ENCODE results near the gene BCL11A. TPM values are rescaled to one million over a fixed set of nuclear protein-coding genes. Genes with fewer than 3 reads are reported as not detected.

Gene BCL11A
- total RNA-seq, 1 experiment from 2014 or later = 1.3 TPM

DNA sequence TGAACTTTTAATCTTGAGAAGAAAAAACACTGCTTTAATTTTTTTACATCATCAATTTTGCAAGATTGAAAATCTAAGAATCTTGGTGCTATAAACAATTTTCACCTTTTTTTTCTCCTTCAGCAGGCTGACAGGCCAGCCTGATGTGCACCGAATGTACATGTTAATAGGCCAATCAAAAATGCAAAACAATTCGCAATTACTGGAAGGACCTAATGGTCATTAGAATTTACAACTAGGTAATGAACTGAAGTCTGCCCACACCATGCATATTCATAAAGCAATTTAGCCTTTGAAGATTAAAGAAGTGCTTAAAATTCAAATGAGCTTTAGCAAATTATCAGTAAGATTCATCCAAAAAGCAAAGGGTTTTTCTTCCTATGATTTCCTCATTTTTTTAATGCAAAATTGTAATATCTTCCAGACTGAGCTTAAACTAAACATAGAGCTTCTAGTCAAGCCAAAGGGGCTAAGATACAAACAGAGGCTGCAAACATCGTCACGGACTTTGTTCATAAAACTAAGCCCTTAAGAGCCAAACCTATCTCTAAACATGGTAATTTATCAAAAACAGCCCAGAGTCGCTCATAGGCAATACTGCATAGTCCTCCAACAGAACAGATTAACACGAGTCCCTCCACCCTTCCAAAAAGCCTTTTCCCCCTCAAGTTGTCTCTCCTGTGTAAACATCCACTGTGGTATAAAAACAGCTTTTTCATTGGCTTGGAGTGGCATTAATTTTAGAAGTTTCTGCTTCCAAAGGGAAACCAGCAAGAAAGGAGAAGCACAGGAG lies 18.4 kb downstream of the BCL11A start:
- no peak for DNase-seq (ENCODE audit: low spot score)
- no peaks in the 10 kb centered on the region for H3K36me3 ChIP-seq (ENCODE audit: insufficient read depth, low read length, poor library complexity, severe bottlenecking)
- H3K9me3 ChIP-seq (ENCODE audit: low read depth, low read length, poor library complexity, severe bottlenecking) = no peaks in the 10 kb centered on the region
- BruUV-seq (replicated peaks) = no TSS peak
- TF ChIP-seq EZH2 (IDR thresholded peaks at IDR 0.05; ENCODE audit: borderline replicate concordance, low read depth, low read length, poor library complexity, severe bottlenecking) (no peak), CTCF (conservative IDR thresholded peaks at IDR 0.05; ENCODE audit: low read depth, low read length) (no peak)
- H3K4me1 ChIP-seq (ENCODE audit: insufficient read depth, low read length, poor library complexity, severe bottlenecking) = peaks cover 5% of the 10 kb centered on the region
- H3K27ac ChIP-seq (ENCODE audit: low read depth, low read length, poor library complexity, severe bottlenecking) = no peak overlapping the region
- POLR2A ChIA-PET (ENCODE audit: low non-redundant PET) = no interaction called here
- intact Hi-C loops (cut with micrococcal nuclease; ENCODE audit: unreplicated experiment) = no loop called here
- H3K27me3 ChIP-seq (replicated peaks; ENCODE audit: insufficient read depth, low read depth, low read length, poor library complexity) = peaks cover 98% of the 10 kb centered on the region
- no peak overlapping the region for H3K4me3 ChIP-seq (ENCODE audit: low read depth, low read length, poor library complexity, severe bottlenecking)
- CTCF ChIA-PET = no interaction called here

DNA sequence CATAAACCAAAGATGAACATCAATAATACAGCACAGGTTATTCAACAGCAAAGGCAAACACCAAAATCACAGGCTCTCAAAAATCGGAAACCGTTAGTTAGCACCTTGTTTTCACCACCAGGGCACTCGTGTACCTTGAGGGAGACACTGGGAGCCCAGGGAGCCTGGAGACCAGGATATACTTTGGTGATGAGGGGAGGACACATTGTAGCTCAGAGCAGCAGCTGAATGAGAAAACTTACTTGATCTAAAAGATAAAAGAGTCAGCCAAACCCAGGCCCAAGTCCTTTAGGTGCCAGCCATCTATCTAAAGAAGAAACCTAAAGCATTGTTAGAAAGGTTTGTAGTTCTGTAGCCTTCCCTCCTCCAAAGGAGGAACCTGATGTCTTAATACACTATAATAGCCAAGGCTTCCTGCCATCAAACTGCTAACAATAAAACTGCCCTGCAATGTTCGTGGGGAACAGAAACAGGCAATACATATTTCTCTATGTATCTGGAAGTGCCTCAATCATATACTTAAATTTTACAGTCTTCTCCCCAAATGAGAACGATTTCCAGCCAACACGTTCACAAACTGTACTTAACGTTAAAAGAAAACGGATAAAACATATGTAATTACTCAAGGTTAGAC lies 19.3 kb downstream of the BCL11A start:
- POLR2A ChIA-PET (ENCODE audit: low non-redundant PET) = no interaction called here
- Histone ChIP-seq H3K27ac (ENCODE audit: low read depth, low read length, poor library complexity, severe bottlenecking) (no peak overlapping the region), H3K4me3 (ENCODE audit: low read depth, low read length, poor library complexity, severe bottlenecking) (no peak overlapping the region), H3K36me3 (ENCODE audit: insufficient read depth, low read length, poor library complexity, severe bottlenecking) (no peaks in the 10 kb centered on the region), H3K27me3 (replicated peaks; ENCODE audit: insufficient read depth, low read depth, low read length, poor library complexity) (peaks cover 99% of the 10 kb centered on the region), H3K4me1 (ENCODE audit: insufficient read depth, low read length, poor library complexity, severe bottlenecking) (peaks cover 5% of the 10 kb centered on the region), H3K9me3 (ENCODE audit: low read depth, low read length, poor library complexity, severe bottlenecking) (no peaks in the 10 kb centered on the region)
- TF ChIP-seq CTCF (conservative IDR thresholded peaks at IDR 0.05; ENCODE audit: low read depth, low read length) (no peak), EZH2 (IDR thresholded peaks at IDR 0.05; ENCODE audit: borderline replicate concordance, low read depth, low read length, poor library complexity, severe bottlenecking) (no peak)
- no peak for DNase-seq (ENCODE audit: low spot score)
- CTCF ChIA-PET = no interaction called here
- BruUV-seq (replicated peaks) = no TSS peak
- intact Hi-C loops (cut with micrococcal nuclease; ENCODE audit: unreplicated experiment) = no loop called here

GRCh38 chr2:60533101-60534051 lies 20.1 kb downstream of the BCL11A start:
- CTCF ChIA-PET = no interaction called here
- POLR2A ChIA-PET (ENCODE audit: low non-redundant PET) = no interaction called here

More at GRCh38 chr2:60533101-60534051, 20.1 kb downstream of the BCL11A start:
- H3K4me1 ChIP-seq (ENCODE audit: insufficient read depth, low read length, poor library complexity, severe bottlenecking) = peaks cover 5% of the 10 kb centered on the region
- no peak overlapping the region for H3K4me3 ChIP-seq (ENCODE audit: low read depth, low read length, poor library complexity, severe bottlenecking)
- H3K27me3 ChIP-seq (replicated peaks; ENCODE audit: insufficient read depth, low read depth, low read length, poor library complexity) = peaks cover 99% of the 10 kb centered on the region
- H3K9me3 ChIP-seq (ENCODE audit: low read depth, low read length, poor library complexity, severe bottlenecking) = no peaks in the 10 kb centered on the region
- TF ChIP-seq EZH2 (IDR thresholded peaks at IDR 0.05; ENCODE audit: borderline replicate concordance, low read depth, low read length, poor library complexity, severe bottlenecking) (peak; percentile 58), CTCF (conservative IDR thresholded peaks at IDR 0.05; ENCODE audit: low read depth, low read length) (no peak)
- no peaks in the 10 kb centered on the region for H3K36me3 ChIP-seq (ENCODE audit: insufficient read depth, low read length, poor library complexity, severe bottlenecking)
- no TSS peak for BruUV-seq (replicated peaks)
- no peak for DNase-seq (ENCODE audit: low spot score)
- intact Hi-C loops (cut with micrococcal nuclease; ENCODE audit: unreplicated experiment) = no loop called here
- no peak overlapping the region for H3K27ac ChIP-seq (ENCODE audit: low read depth, low read length, poor library complexity, severe bottlenecking)

All from A673 (cell line).